GM04503 (cell line): ENCODE data around the gene ATOSB.

Experiments
- DNase-seq: peaks from one replicate; pipeline ENCODE4 v3.0.0-alpha.2; 2012; ENCODE audit warnings: low read depth

The ATOSB gene

DNA sequence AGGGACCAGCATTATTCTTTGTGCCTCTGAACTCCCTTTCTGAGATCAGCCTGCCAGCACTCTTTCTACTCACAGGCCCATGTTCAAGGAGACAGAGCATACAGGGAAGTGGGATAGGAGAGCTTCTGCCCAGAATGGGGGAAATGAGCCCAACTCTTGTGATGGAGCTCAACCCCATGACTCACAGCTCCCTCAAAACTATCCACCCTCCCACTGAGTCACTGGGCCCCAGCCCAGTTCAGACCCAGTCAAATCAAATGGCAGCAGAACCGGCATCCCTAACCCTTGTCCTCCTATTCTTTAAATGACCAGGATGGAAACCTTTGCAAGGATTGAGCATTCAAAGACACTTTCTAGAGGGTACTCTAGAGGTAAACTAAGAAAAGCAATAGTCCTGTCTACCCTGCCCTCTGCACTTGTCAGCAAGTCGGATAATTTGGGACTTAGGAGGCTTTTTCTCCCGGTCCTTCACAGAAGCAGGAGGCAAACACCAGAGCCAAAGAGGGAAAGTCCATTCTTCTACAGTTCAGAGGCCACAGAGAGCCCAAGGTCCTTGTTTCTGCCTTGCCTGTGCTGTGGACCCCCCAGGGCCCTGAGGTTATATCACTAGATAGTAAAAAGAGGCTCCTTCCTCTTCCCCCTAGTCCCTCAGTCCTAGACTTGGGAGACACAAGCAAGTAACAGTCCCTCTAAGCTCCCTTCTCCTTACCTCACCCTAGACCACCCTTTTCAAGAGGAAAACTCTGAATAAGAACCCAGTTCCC is 3.2 kb downstream of the ATOSB start:
- no peak for DNase-seq

DNA sequence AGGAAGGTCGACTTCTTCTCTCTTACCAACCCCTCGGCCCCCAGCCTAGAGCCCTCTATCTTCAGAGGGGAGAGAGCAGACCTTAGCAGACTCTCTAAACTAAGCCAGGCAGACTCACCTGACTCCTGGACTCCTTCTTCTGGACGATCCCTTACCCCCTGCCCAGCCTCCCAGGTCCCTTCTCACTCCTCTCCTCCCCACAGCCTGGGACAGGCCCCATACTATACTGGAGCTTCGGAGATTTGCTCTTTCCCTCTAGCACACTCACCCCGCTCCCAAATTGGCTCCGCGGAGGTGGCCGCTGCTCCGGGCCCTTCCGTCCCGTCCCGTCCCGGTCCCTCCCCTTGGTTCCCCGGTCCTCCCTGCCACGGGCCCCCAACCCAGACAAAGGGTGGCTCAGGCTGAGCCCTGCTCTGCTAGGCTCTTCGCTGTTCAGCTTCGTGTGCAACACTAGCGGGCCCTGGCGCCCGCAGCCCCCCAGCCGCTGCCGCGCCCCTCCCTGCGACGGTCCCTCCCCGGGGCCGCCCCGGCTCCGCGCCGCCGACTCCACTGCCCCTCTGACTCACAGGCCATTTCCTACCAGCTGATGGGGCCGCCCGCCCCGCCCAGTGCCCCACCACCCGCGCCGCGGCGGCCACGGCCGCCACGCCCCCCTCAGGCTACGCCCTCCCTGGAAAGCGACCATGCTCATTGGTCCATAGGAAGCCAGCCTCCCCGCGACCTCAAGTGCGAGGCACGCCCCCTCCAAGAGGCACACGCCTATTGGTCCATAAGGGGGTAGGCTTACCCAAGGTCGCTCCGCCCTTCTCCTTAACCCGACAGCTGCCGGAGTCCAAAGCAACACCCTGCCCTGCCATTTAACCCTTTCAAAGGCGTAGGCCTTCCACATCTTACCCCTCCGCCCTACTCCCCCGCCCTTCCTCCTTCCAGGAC is 4.4 kb downstream of the ATOSB start:
- DNase-seq, result peak; percentile 89

DNA sequence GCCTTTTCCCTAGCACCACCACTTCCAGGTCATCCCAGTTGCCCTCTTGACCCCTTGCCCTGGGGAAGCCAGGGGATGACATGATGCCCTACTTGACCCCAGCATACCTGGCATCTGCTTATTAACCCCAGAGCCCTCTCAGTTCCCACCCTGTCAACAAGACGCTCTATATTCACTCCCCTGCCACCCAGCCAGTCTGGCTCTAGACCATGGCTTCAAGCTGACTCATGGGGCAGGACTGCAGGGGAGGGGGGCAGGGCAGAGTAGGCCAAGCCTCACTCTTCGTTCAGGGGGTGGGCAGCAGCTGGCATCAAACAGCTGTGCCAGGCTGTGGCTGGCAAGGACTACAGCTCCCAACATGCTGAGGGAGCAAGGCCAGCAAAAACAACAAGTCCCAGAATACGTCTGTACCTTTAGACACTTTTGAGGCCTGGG is 5.3 kb downstream of the ATOSB start:
- DNase-seq, result no peak

DNA sequence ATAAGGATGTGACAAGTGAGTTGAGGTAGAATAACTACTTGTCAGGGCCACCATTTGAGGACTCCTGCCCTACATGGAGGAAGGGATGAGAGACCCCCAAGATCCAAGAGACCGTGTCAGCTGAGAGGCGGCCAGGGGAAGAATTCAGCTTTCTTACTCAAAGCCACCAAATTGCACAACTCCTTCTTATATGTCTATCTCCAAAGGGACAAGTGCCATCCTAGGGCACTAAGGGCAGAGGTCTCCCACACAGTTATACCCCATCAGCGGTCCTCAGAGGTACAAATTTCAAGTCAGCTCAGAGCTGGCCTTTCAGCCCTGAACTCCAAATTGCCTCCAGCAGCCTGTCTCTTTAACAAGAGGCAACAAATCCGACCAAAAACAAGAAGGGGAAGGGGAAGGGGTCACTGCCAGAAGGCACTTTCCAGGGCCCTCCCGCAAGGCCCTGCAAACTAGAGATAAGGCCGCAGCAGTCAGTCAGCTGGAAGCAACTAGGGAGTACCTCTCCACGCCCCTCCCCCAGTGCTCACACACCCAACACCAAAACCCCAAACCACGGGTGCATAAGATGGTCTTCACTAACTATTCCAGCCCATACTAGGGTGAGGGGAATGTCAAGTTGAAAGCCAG is 6.6 kb downstream of the ATOSB start:
- DNase-seq, result no peak

DNA sequence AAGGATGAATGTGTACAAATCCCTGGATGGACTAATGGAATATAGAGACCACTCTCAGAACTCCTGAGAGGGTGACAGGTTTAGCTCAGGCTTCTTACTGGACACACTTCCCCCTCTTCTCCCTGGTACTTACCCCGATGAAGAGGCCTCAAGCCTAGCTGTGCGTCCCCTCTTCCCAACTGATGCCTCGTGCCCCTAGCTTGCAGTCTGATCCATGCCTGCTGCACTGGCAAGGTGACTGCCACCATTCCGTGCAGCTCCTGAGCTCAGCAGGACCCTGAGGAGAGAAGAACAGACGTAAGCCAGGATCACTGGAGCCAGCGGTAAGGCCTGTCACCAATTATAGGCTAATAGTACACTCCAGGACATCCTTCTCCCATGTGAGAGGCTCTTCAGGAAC is 7.2 kb downstream of the ATOSB start:
- DNase-seq, result no peak

DNA sequence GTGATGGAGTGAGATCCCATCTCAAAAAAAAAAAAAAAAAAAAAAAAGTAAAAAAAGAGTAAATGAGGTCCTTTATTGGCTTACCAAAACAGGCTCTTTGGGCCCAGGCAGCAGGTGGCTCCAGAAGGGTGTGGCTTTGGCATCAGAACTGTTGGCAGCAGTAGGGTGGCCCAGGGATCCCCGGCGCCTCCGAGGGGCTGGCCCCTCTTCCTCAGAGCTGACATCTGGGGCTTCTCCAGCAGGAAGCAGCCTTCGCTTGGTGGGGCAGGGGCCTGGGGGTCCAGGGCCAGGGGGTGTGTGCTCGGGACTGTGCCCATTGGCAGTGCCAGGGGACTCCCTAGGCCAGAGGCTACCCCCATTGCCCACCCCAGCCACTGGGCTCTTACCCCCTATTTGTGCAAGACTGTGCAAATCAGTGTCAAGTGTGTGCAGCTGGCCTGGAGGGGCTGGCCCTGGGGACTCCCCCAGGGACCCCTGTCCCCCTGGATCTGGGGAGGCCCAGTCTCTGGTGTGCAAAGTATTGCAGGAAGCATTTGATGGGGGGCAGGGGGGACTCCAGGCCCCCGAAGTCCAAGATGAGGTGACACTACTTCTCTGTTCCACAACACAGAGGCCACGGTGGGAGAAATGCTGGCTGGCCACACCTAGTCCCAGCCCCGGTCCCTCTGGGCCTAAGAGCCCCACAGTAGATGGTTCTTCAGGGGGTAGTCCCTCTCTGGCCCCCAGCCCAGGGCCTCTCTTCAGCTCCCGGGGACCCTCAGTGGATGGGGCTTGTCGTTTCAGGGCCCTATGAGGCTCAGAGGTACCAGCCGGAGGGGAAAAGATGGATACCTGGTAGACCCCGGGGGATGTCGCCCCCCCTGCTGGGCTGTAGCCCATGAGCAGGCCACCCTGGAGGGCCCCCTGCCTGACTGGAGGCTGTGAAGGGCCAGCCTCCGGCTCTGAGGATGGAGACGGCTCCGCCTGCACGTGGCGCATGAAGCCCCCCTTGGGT is 8.1 kb downstream of the ATOSB start:
- DNase-seq, result no peak

DNA sequence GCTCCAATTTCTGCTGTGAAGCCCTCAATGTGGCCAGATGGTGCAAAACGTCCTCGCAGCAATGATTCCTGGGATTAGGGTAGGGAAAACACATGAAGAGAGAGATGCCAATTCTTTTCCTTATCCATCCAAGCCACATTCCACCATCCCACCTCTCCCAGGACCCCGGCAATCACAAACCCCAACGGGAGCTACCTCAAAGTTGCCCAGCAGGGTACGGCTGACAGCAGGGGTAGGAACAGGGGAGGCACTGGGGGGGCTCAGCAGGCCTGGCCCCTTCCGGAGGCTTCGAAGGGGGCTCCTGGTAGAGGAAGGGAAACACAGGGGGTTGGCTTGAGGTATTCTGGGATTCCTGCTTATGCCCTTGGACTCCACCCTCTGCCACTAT is 9.3 kb downstream of the ATOSB start:
- no peak for DNase-seq

DNA sequence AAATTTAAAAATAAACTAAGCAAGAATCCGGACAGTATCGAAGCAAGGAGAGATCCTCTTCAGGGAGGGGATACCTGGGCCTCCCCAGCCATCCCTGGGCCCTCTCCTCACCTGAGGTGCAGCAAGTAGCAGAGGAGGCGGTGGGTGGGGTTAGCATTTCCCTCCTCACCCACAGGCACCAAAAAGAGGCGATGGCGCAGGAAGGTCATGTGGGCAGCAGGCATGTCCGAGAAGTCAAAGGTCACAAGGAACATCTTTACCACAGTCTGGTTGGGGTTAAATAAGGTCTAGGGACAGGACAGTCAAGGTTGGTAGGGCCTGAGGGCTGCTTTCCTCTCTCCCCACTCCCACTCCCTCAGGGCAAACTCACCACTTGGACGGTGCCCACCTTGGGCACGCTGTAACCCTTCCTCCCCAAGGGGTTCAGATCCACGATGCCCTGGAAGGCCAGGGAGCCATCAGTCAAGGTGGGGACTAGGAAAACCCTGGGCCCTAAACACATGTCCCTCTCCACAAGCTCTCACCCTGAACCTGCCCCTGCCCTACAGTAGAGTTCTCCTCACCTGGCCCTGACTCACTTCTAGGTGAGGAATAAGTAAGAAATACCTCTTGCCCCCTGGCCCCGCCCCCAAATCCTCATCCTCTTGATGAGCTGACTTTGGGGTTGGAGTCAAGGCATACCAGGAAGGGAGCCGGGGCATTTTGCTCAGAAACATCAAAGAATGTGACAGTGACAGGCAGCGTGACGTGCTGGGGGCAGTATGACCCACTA is 9.9 kb downstream of the ATOSB start:
- DNase-seq, result no peak

DNA sequence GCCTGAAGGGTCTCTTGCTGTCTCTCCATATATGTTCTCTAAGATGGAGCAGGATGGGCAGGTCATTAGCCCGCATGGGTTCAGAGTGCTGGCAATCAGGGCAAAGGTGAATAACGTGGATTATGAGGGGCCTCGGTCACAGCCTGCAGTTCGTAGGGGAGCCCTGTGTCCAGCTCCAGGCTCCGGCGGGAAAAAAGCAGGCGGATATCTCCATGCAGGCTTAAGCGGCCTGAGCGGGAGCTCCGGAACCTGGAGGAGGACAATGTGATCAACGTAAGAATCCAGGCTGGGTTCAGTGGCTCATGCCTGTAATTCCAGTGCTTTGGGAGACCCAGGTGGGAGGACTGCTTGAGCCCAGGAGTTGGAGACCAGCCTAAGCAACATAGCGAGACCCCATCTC is 10.5 kb downstream of the ATOSB start:
- DNase-seq, result no peak

DNA sequence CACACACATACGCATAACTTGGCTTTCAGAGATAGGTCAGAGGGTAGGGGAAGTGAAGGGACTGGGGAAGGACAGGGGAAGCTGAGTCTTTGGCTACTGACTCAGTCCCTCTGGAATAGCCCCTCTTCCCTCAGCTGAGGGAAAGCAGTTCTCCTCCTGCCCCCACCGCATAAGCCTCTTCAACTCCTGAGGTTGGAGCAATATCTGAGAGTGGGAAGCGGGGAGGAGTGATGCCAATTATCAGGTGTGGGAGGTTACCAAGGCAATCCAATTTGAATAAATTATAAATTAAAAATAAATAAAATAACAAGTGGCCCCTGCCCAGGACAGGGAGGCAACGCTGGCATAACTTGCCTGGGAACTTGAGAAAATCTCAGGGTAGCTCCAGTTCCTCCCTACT is 11.1 kb downstream of the ATOSB start:
- DNase-seq, result no peak

DNA sequence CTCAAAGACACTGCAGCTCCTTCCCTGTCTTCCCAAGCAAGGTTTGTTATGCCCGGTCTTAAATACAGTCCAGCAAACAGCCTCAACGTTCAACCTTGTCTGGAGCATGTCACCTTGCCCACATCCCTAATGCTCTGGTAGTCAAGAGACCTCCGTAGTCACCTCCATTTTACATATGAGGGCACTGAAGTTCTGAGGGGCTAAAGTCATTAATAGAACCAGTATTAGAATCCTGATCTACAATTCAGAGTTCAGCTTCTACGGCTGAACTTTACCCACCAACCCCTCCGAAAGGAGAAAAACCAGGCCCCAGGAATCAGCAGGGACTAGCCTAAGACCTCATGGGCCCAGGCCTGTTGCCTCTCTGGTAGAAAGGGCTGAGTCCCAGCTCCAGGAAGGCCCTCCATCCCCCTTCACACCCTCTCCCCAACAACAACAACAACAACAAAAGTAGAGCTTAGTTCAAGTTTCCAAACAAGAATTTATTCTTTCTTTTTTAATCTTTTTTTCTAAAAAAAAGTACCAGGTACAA is 11.9 kb downstream of the ATOSB start:
- no peak for DNase-seq

DNA sequence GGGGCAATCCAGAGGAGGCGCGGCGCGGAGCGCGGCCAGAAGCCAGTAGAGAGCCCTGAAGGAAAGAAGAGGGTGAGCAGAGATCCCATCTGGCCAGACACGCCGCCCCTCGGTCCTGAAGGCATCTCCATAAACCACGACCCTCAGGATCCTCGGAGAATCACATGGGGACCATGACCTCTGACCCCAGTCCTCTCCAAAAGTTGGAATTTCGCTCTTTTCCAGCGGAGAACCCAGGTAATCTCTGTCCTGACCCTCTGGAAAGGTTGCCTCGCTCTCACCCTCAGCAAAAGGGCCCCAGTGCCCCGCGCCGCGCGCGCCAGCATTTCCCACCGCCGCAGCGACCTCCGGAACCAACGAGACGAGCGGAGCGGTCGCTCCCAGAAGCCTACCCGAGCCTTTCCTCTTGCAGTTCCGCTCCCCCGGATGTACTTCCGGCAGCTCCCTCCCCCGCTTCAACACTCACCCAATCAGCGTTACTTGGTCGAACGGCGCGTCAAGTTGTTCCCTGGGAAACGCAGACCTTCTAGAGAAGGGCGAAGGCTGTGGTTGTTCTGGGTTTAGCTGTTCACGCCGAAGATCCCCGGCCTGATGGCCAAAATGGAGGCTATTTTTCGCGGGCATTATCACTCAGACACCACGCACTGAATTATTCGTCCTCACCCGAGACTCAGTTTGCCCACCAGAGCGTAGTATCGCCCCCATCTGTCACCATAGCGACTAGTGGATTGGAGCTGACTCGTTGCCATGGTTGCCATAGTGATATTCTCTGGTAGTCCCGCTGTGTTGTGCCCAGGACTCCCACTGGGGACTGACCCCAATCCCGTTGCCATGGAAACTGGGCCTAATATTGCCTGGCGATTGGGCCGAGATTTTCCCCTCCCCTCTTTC is 12.6 kb downstream of the ATOSB start, which contains the start of gene STOML2:
TSS of gene STOML2 (minus strand) at position 363 of the 891 bp plus-strand sequence. CDS start at position 326, 37 bp downstream.
- DNase-seq, result peak; percentile 86

DNA sequence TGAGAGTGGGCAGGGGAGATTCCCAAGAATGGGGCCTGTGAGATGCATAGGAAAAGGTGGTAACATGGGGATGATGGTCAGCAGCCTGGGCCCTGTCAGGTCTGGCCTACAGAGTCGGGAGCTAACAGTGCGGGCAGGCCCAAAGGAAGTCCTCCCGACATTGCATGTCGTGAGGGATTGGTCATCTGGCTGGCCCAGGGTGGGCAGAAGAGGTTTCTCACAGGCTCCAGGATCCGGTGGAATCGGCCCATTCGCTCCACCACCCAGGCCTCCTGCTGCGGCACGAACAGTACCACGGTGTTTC is 13.2 kb downstream of the ATOSB start:
- DNase-seq, result no peak

DNA sequence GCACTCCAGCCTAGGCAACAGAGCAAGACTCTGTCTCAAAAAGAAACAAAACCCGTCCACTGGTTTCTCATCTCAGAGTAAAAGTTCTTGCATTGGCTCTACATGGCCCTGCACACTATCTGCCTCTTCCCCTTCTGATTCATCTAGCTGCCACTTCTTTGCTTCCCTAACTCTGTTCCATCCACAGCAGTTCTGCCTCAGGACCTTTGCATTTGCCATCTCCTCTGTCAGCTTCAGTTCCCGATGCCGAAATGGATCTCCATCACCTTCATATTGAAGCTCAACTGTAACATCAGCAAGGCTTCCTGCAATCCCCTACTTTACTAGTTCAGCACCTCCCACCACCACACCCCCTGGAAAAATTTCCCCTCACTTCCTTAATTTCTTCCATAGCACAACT is 18.1 kb downstream of the ATOSB start:
- no peak for DNase-seq

DNA sequence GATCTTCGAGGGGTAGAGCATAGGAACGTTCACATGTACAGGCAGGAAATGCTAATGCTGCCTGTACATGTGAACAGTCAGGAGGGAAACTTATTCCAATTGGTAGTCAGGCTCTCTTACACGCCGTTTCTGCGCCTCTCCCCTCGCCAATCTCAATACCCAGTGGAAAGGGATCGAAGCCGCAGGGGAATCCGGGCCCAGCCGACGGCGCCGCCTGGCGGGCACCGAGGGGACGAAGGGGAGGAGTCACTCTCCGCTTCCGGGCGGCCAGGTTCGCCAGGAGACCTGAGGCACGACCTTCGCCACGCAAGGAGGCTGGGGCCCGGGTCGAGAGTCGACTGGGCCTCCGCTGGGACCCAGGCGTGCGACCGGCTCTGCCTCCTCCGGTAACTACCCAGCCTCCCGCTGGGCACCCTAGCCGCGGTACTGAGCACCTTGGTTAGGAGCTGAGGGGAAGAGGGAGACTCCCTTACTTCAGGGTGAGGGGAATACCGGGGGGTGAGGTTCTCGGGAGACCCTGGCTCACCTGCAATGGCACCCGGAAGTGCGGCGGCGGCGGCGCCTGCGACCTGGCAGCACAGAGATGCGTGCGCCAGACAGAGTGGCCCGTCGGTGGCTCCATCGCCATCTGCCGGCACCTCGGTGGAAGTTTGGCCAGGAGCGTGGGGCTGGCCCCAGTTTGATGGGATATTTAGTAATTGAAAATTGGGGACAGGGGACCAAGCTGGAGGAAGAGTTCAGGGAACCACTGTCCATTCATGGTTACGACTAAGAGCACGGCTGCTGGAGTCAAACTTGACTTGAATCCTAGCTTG is 19.4 kb downstream of the ATOSB start, which contains the start of gene PIGO:
TSS of gene PIGO (minus strand) at position 557 of the 815 bp plus-strand sequence. CDS start 1,026 bp downstream, outside the sequence.
- DNase-seq, result no peak

DNA sequence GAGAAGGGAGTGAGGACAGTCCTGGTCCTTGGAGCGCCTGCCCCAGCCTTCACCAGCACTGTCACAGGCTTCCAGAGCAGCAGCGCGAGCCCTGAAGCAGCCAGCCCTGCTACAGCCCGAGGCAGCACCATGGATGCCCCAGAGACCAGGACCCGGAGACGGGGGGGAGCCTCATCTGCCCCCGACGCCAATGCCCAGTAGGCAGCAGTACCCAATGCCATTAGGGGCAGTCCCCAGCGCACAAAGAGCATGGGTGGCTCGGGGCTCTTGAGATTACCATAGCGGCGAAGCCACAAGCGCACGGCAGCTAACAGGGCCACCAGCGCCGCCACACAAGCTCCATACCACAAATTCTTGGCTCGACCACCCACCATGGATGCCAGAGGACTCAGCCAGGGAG is 24.1 kb downstream of the ATOSB start:
- DNase-seq, result no peak

DNA sequence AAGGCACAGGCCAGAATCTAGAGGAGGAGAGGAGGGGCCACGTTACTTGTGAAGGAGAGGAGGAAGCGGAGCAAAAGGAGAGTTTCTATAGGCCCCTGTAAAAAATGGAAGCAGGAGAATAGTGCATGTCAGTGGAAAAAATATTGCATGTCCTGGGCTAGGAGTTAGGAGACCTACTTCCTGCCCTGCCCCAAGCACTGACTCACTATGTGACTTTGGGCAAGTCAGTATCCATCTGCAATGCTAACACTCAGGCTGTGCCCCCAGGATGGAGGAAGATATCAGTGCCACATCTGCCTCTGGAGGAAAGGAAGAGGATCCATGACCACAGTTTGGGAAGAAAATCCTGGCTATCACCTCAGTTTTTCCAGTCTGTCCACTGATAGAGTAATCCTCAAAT is 26.2 kb downstream of the ATOSB start:
- DNase-seq, result no peak

DNA sequence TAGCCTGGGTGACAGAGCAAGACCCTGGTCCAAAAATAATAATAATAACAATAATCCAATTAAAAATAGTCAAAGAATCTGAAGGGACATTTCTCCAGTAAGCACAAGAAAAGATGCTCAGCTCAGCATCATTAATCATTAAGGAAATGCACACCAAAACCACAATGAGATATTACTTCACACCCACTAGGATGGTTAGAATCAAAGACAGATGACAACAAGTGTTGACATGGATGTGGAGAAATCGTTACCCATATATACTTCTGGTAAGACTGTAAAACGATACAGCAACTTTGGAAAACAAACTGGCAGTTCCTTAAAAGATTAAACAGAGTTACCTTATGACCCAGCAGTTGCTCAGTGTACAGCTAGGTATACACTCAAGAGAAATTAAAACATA is 30.6 kb downstream of the ATOSB start:
- DNase-seq, result no peak
